Activated naive CD4-positive, alpha-beta T cell treated with anti-CD3 and anti-CD28 coated beads for 36 hours (primary cell): ENCODE measurements around the gene HS1BP3. TPM values are rescaled to one million over a fixed set of nuclear protein-coding genes. Genes with fewer than 3 reads are reported as not detected.

ENCODE experiments used
- CTCF ChIA-PET: fragments of 350-600 bp; sonication (Branson Sonifier 250); formaldehyde crosslinking; loops from one replicate; lab custom pipeline; 2021; ENCODE audit warnings: antibody characterized with exemption; lab: Charles Lee
- DNase-seq: peaks from one replicate; pipeline ENCODE4 v3.0.0-alpha.2; 2020
- H3K27ac Mint-ChIP-seq: one replicate; pipeline ENCODE4 v1.8.0; 2021; ENCODE audit warnings: mild to moderate bottlenecking, mixed read lengths
- H3K27me3 Mint-ChIP-seq: one replicate; pipeline ENCODE4 v1.8.0; 2021; ENCODE audit warnings: low read depth, mixed read lengths
- H3K36me3 Mint-ChIP-seq: one replicate; pipeline ENCODE4 v1.8.0; 2021; ENCODE audit warnings: low read depth, mixed read lengths
- H3K4me1 Mint-ChIP-seq: one replicate; pipeline ENCODE4 v1.8.0; 2021; ENCODE audit warnings: low read depth, mixed read lengths
- H3K4me3 Mint-ChIP-seq: one replicate; pipeline ENCODE4 v1.8.0; 2021; ENCODE audit warnings: mild to moderate bottlenecking, moderate library complexity, mixed read lengths
- H3K9me3 Mint-ChIP-seq: one replicate; pipeline ENCODE4 v1.8.0; 2021; ENCODE audit warnings: mixed read lengths
- intact Hi-C: fragments of 100-400 bp; cut with micrococcal nuclease; formaldehyde crosslinking; loops from one replicate; pipeline ENCODE4 v1.15.1; 2023
- total RNA-seq, 2 experiments: library from RNA; stranded (reverse); gene quantifications; one replicate each; pipeline ENCODE4 v1.2.3, GENCODE V29; 2021

The HS1BP3 gene
- total RNA-seq, 2 experiments from 2014 or later: 6.0 to 6.1 TPM

GRCh38 chr2:20568501-20569463, 82.1 kb downstream of the HS1BP3 start:
- intact Hi-C loops: no loop called here
- H3K36me3 Mint-ChIP-seq: no peaks in the 10 kb centered on the region

GRCh38 chr2:20567926-20568179, 83.0 kb downstream of the HS1BP3 start:
- CTCF ChIA-PET: no interaction called here
- Mint-ChIP-seq H3K4me1 (no peaks in the 10 kb centered on the region), H3K9me3 (no peaks in the 10 kb centered on the region), H3K4me3 (no peak overlapping the region), H3K36me3 (no peaks in the 10 kb centered on the region), H3K27me3 (peaks cover 3% of the 10 kb centered on the region), H3K27ac (no peak overlapping the region)
- intact Hi-C loops: no loop called here
- DNase-seq: no peak

More at GRCh38 chr2:20568501-20569463, 82.1 kb downstream of the HS1BP3 start:
- H3K27ac Mint-ChIP-seq: no peak overlapping the region
- no peak overlapping the region for H3K4me3 Mint-ChIP-seq
- H3K27me3 Mint-ChIP-seq: peaks cover 3% of the 10 kb centered on the region
- CTCF ChIA-PET: no interaction called here
- DNase-seq: no peak
- H3K9me3 Mint-ChIP-seq: no peaks in the 10 kb centered on the region
- no peaks in the 10 kb centered on the region for H3K4me1 Mint-ChIP-seq

Other genes starting within 250 kb of the HS1BP3 start
- 1 to 10 TPM; 1.8 to 2.0 TPM for gene RHOB, start 204.0 kb downstream of the HS1BP3 start, total RNA-seq
- gene GDF7, start 16.0 kb upstream of the HS1BP3 start, total RNA-seq: not detected
- gene LDAH, start 172.0 kb upstream of the HS1BP3 start, total RNA-seq: 10 to 100 TPM; 31.1 to 37.6 TPM